HG03342 (cell line): Measurements from ENCODE around the gene UNC93A.
"Not testable (repeated sequence)": the region's sequence is repeated elsewhere in the genome, so short reads cannot be mapped to it uniquely, and the experiment has no call there.

Source experiments
- ATAC-seq: cut with Tn5 transposase; IDR thresholded peaks from one replicate; pipeline ENCODE4 v1.9.1; 2021; ENCODE audit warnings: mild to moderate bottlenecking, moderate library complexity; ENCODE audit not compliant: unreplicated experiment

The UNC93A gene

DNA sequence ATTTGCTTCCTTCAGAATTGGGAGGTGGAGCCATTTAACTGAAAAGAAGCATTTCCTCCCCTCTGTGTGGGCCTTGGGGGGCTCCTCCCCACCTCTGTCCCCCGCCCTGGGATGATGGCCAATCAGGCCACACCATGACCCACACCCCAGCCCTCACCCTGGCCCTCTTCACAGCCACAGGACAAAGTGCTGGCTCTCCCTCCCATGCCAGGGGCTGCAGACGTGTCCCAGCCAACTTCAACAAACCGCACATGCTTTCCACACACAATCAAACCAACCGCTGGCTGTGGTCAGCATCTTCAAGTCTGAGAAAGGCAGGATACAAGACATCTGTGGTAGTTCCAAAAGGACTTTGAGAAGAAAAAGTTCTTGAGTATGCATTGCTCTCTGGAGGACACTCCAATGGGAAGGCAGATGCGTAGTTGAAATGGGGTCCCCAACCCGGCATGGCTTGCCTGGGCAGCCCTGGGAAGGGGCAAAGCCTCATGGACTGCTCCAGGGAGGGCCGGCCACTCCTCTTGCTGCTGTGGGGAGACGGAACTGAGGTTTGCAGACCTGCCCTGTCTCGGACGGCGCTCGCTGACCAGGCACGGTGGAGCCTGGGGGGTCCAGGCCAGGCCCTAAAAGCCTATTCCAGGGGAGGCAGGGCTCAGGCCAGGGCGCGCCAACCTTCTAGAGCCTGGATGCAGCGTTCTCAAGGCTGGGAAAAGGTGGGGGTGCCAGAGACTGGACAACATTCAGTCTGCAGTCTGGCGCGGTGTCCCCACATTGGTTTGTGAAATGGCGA lies 45.9 kb downstream of the UNC93A start:
- no peak for ATAC-seq

DNA sequence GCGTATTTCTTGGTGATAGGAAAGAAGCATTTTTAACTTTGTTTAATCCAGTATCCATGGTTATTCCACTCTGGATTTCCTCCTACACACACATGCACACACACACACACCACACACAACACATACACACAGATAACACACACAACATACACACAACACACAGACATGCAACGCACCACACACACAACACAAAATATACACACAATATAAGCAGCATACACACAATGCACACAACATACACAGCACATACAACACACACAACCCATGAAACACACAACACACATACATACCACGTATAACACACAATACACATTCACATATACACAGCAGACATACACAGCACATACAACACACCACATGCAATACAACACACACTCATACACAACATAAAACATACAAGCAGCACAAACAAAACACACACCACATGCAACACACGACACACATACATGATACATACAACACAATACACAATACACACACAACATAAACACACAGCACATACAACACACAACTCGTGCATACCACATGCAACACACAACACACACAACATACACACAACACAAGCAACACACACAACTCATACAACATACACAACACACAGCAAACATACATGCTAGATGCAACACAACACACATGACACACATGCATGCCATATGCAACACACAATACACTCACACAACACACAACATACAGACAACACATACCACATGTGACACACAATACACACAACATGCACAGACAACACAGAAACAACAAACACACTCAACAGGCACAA lies 46.7 kb downstream of the UNC93A start:
- no peak for ATAC-seq

DNA sequence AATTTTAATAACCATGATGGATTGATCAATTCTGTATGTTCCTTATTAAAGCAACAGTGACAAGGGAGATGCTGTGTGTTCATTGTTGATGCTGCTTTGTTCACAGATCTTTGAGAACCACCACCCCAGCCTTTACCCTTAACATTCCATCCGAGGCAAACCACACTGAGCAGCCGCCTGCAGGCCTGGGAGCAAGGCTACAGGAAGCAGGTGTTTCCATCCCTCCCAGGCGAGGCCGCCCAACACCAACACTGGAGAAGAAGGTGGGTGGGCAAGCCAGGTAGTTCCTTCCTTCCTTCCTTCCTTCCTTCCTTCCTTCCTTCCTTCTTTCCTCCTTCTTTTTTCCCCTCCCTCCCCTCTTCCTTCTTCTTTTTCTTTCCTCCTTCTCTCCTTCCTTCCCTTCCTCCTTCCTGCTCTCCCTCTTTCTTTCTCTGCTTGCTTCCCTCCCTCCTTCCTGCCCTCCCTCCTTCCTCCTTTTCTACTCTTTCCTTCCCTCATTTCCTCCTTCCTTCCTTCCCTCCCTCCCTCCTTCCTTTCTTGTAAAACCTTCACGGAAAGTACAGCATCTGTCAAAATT lies 47.5 kb downstream of the UNC93A start:
- no peak for ATAC-seq

- no peak for ATAC-seq
Measured at GRCh38 chr6:167341038-167341583, 50.0 kb downstream of the UNC93A start.

DNA sequence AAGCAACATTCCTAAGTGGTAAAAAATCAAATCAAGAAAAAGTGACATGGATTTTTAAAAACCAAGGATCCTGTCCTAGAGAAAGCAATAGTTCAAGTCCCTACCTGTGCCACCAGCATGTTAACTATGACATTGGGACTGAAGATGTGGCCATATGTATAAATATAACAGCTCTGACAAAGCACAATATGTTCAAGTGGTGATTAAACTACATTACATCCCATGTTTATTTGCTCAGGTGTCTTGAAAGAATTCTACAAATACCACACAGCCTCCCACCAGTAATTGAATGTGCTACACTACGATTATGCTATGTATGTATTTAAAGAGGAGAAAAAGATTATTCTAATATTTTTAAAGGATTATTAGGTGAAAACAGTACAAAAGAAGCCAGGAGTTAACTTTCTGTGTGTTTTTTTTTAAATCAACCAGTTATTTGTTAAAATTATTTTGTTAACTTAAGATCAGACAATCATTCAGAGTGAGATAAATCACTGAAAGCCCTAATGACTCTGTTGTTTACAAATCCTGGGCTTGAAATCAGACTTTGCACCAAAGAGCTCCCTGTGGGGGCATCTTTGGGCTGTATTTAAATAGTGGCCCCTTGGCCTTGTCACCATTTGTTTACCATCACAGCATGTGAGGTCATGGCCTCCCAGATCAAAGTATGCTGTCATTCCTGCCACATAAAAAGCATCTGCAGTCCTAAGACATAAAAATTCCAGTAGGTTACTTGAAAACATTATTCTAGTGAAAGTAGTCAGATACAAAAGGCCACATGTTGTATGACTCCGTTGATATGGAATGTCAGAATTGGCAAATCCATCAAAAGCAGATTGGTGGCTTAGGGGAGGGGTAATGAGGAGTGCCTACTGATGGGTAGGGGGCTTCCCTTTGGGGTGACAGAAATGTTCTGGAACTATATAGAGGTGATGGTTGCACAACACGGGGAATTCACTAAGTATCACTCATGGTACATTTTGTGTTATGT lies 50.8 kb downstream of the UNC93A start:
- no peak for ATAC-seq

DNA sequence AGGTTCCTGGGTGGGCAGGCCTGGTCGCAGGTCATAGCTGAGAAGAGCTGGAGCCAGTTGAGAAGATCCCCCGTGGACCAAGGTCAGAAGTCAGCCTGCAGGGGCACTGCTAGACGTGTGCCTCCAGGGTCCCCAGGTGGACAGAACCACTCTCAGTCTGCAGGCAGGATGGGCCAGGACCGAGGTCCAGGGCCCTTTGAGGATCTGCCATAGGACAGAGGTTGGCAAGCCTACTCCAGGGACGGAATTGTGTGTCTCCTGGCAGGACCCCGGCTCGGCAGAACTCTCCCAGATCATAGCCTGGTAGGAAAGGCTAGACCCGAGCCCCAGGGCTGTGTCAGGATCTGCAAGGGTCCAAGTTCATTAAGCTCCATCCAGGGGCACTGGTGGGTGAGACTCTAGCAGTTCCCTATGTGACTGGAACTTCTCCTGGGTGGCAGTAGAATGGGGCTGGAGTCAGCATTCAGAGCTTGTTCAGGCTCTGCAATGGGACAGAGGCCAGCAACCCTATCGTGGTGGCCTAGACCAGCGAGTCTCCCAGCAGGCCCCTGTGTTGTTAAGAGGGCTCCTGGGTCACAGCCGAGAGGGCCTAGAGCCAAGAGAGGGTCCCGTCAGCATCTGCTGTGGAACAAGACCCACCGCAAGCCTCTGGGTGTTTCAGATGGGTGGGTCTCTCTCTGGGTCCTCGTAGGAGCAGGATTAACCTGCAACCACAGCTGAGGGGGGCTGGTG lies 51.9 kb downstream of the UNC93A start:
- ATAC-seq = no peak

DNA sequence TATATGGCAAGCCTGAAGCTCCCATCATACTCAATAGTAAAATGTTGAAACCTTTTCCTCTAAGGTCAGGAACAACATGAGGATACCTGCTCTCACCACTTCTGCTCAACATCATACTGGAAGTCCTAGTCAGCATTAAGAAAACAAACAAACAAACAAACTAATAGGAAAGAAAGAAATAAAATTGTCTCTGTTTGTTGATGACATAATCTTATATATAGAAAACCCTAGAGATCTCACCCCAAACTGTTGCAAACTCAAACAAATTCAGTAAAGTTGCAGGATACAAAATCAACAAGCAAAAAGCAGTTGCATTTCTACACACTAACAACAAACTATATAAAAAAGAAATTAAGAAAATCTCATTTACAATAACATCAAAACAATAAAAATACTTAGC lies 54.2 kb downstream of the UNC93A start:
- no peak for ATAC-seq

- no peak for ATAC-seq
Measured at GRCh38 chr6:167345960-167346359, 54.8 kb downstream of the UNC93A start.

DNA sequence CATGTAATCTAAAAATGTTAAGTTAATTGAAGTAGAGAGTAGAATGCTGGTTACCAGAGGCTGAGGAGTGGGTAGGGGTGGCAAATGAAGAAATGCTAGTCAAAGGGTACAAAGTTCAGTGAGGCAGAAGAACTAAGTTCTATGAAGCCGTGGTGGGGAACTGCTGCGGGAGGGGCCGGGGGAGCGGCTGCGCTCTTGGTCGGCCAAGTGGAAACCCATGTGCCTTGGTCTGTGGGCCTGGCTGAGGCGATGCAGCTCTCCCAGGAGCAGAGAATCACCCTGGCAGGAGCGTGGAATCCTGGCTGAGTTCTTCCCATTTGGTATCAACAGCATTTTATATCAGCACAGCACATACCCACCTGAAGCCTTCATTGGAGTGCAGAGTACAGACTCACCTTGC lies 56.1 kb downstream of the UNC93A start:
- ATAC-seq = no peak

GRCh38 chr6:167349631-167350274 lies 58.6 kb downstream of the UNC93A start:
- no peak for ATAC-seq

- no peak for ATAC-seq
Measured at GRCh38 chr6:167350275-167350696, 59.2 kb downstream of the UNC93A start.

GRCh38 chr6:167350731-167351655 lies 59.9 kb downstream of the UNC93A start:
- ATAC-seq = peak; percentile 76

GRCh38 chr6:167351656-167352345 lies 60.7 kb downstream of the UNC93A start:
- no peak for ATAC-seq

- ATAC-seq = no peak
Measured at GRCh38 chr6:167356874-167357273, 65.8 kb downstream of the UNC93A start.

GRCh38 chr6:167358394-167358793 lies 67.3 kb downstream of the UNC93A start:
- ATAC-seq = not testable (repeated sequence)

GRCh38 chr6:167361170-167361569 lies 70.1 kb downstream of the UNC93A start:
- ATAC-seq = not testable (repeated sequence)
